ENCODE data around the gene RPS6KA2.
A peak's percentile ranks its signal among the peaks of the same experiment; 100 is the strongest.
"Not testable (repeated sequence)": the region's sequence is repeated elsewhere in the genome, so short reads cannot be mapped to it uniquely, and the experiment has no call there.

The RPS6KA2 gene

GRCh38 chr6:166369782-166370181, 257.3 kb downstream of the RPS6KA2 start:
- Mint-ChIP-seq H3K27ac (no peak overlapping the region), H3K27me3 (no peaks in the 10 kb centered on the region), H3K4me1 (peaks cover 4% of the 10 kb centered on the region), H3K4me3 (no peak overlapping the region), H3K9me3 (no peaks in the 10 kb centered on the region), H3K36me3 (peaks cover 11% of the 10 kb centered on the region)

GRCh38 chr6:166366921-166367320, 260.1 kb downstream of the RPS6KA2 start:
- H3K27me3 Mint-ChIP-seq, result no peaks in the 10 kb centered on the region
- no peak overlapping the region for H3K27ac Mint-ChIP-seq
- peaks cover 16% of the 10 kb centered on the region for H3K36me3 Mint-ChIP-seq
- no peak overlapping the region for H3K4me3 Mint-ChIP-seq
- H3K9me3 Mint-ChIP-seq, result no peaks in the 10 kb centered on the region
- H3K4me1 Mint-ChIP-seq, result peaks cover 4% of the 10 kb centered on the region

GRCh38 chr6:166365806-166366205, 261.2 kb downstream of the RPS6KA2 start:
- no peaks in the 10 kb centered on the region for H3K9me3 Mint-ChIP-seq
- H3K4me3 Mint-ChIP-seq, result no peak overlapping the region
- H3K36me3 Mint-ChIP-seq, result peaks cover 16% of the 10 kb centered on the region
- peak overlapping the region; percentile 46 for H3K27ac Mint-ChIP-seq
- H3K4me1 Mint-ChIP-seq, result peaks cover 4% of the 10 kb centered on the region
- H3K27me3 Mint-ChIP-seq, result no peaks in the 10 kb centered on the region

DNA sequence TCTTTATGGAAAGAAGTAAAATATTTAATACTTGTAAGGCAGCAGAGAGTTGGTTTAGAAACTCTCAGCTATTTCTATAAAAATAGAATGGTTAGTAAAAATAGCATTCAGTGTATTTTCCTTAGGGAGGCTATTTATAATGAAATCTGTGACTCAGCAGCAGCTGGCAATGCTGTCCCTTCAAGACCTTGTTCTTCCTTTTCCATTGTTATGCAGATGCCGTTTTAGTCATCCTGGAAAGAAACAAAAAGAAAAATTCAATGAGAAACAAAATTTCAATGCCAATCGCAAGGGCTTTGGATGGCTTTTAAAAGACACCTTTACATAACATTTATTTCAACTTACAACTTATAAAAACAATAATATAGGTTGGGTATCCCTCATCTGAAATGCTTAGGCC, 261.8 kb downstream of the RPS6KA2 start:
- Mint-ChIP-seq H3K4me3 (no peak overlapping the region), H3K9me3 (no peaks in the 10 kb centered on the region), H3K4me1 (peaks cover 4% of the 10 kb centered on the region), H3K27ac (no peak overlapping the region), H3K36me3 (peaks cover 16% of the 10 kb centered on the region), H3K27me3 (no peaks in the 10 kb centered on the region)

- H3K4me1 Mint-ChIP-seq, result no peaks in the 10 kb centered on the region
- H3K27ac Mint-ChIP-seq, result no peak overlapping the region
- H3K27me3 Mint-ChIP-seq, result no peaks in the 10 kb centered on the region
- H3K9me3 Mint-ChIP-seq, result no peaks in the 10 kb centered on the region
- H3K36me3 Mint-ChIP-seq, result peaks cover 13% of the 10 kb centered on the region
- no peak overlapping the region for H3K4me3 Mint-ChIP-seq
Measured at GRCh38 chr6:166364456-166364855, 262.6 kb downstream of the RPS6KA2 start.

DNA sequence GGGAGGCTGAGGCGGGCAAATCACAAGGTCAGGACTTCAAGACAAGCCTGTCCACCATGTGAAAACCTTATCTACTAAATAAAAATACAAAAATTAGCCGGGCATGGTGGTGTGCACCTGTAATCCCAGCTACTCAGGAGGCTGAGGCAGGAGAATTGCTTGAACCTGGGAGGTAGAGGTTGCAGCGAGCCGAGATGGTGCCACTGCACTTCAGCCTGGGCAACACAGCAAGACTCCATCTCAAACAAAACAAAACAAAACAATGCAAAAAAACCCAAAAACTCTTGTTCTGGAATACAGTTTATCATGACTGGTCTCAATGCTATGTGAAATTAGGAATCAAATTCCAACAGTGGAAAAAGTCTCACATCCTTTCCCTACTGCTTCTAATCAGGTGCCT, 264.6 kb downstream of the RPS6KA2 start:
- not testable (repeated sequence) for H3K36me3 Mint-ChIP-seq, H3K27ac Mint-ChIP-seq, H3K4me1 Mint-ChIP-seq, H3K27me3 Mint-ChIP-seq, H3K4me3 Mint-ChIP-seq, H3K9me3 Mint-ChIP-seq

GRCh38 chr6:166361077-166361429, 266.0 kb downstream of the RPS6KA2 start:
- Mint-ChIP-seq H3K4me3 (no peak overlapping the region), H3K36me3 (peaks cover 10% of the 10 kb centered on the region), H3K27me3 (peaks cover 2% of the 10 kb centered on the region), H3K9me3 (no peaks in the 10 kb centered on the region), H3K27ac (no peak overlapping the region), H3K4me1 (no peaks in the 10 kb centered on the region)

- Mint-ChIP-seq H3K4me1 (no peaks in the 10 kb centered on the region), H3K36me3 (peaks cover 7% of the 10 kb centered on the region), H3K27me3 (peaks cover 2% of the 10 kb centered on the region), H3K9me3 (no peaks in the 10 kb centered on the region), H3K27ac (no peak overlapping the region), H3K4me3 (no peak overlapping the region)
Measured at GRCh38 chr6:166360243-166361076, 266.6 kb downstream of the RPS6KA2 start.
